CD4-positive, alpha-beta memory T cell (primary cell): ENCODE measurements around the gene BAHCC1. TPM values are rescaled to one million over a fixed set of nuclear protein-coding genes. Genes with fewer than 3 reads are reported as not detected.

ENCODE experiments used
- CTCF ChIA-PET: fragments of 350-600 bp; sonication (Branson Sonifier 250); formaldehyde crosslinking; loops from one replicate; lab custom pipeline; 2021; ENCODE audit warnings: inconsistent platforms; ENCODE audit not compliant: partially characterized antibody; lab: Charles Lee
- POLR2A ChIA-PET: fragments of 350-600 bp; sonication (Branson Sonifier 250); formaldehyde crosslinking; loops from one replicate; lab custom pipeline; 2021; ENCODE audit not compliant: partially characterized antibody; lab: Charles Lee
- DNase-seq, 5 donors: peaks; one replicate each; pipeline versions ENCODE4 v3.0.0 to v3.0.0-alpha.2; 2020 to 2022; ENCODE audit warnings: mixed read lengths in 1 of 5
- H3K27ac ChIP-seq: one replicate; pipeline ENCODE4 v1.7.0; 2013; ENCODE audit warnings: low read depth, low read length
- H3K27me3 ChIP-seq: 2 replicates; pipeline ENCODE4 v1.7.0; 2013; ENCODE audit warnings: mild to moderate bottlenecking, low read length, moderate library complexity; ENCODE audit not compliant: insufficient read depth
- H3K36me3 ChIP-seq: 2 replicates; pipeline ENCODE4 v1.7.0; 2013; ENCODE audit warnings: mild to moderate bottlenecking, low read length, moderate library complexity; ENCODE audit not compliant: insufficient read depth
- H3K4me1 ChIP-seq: 2 replicates; pipeline ENCODE4 v1.7.0; 2013; ENCODE audit warnings: mild to moderate bottlenecking, low read length, moderate library complexity; ENCODE audit not compliant: insufficient read depth
- H3K4me3 ChIP-seq, 2 donors: one replicate each; pipeline ENCODE4 v1.7.0; 2013; ENCODE audit warnings: low read length in 2 of 2, mild to moderate bottlenecking in 1 of 2
- H3K9me3 ChIP-seq, 2 donors: one replicate each; pipeline ENCODE4 v1.7.0; 2013; ENCODE audit warnings: low read length in 2 of 2, control low read depth in 1 of 2; ENCODE audit not compliant: control insufficient read depth in 1 of 2
- H3K27ac Mint-ChIP-seq, 7 donors: one replicate each; pipeline ENCODE4 v1.8.0; 2020 to 2021; ENCODE audit warnings: mixed read lengths in 7 of 7, mild to moderate bottlenecking in 6 of 7, inconsistent platforms in 3 of 7, moderate library complexity in 3 of 7
- H3K27me3 Mint-ChIP-seq, 2 donors: one replicate each; pipeline ENCODE4 v1.8.0; 2020 to 2021; ENCODE audit warnings: mixed read lengths in 2 of 2
- H3K36me3 Mint-ChIP-seq, 2 donors: one replicate each; pipeline ENCODE4 v1.8.0; 2020 to 2021; ENCODE audit warnings: mixed read lengths in 2 of 2, inconsistent platforms in 1 of 2, mild to moderate bottlenecking in 1 of 2
- H3K4me1 Mint-ChIP-seq, 4 donors: one replicate each; pipeline ENCODE4 v1.8.0; 2020 to 2021; ENCODE audit warnings: mixed read lengths in 4 of 4, mild to moderate bottlenecking in 1 of 4
- H3K4me3 Mint-ChIP-seq, 8 donors: one replicate each; pipeline ENCODE4 v1.8.0; 2020 to 2021; ENCODE audit warnings: mixed read lengths in 8 of 8, mild to moderate bottlenecking in 7 of 8, moderate library complexity in 6 of 8, inconsistent platforms in 3 of 8
- H3K9me3 Mint-ChIP-seq, 8 donors: one replicate each; pipeline ENCODE4 v1.8.0; 2020 to 2021; ENCODE audit warnings: mixed read lengths in 8 of 8, mild to moderate bottlenecking in 5 of 8, inconsistent platforms in 3 of 8, moderate library complexity in 1 of 8
- intact Hi-C: fragments of 100-400 bp; cut with micrococcal nuclease; formaldehyde crosslinking; loops from one replicate; pipeline ENCODE4 v1.15.1; 2023
- polyA plus RNA-seq, 2 donors: library from polyadenylated mRNA; unstranded; fragments of 300-500 nt; fragmentation: Illumina TruSeq; gene quantifications; one replicate each; pipeline ENCODE4 v1.2.3, GENCODE V29; 2021
- total RNA-seq, 2 experiments: library from RNA; stranded (reverse); gene quantifications; one replicate each; pipeline ENCODE4 v1.2.3, GENCODE V29; 2021

BAHCC1 gene
- total and polyA plus RNA-seq, 4 experiments from 2014 or later, result not detected

GRCh38 chr17:81405411-81405872, 10.2 kb downstream of the BAHCC1 start:
- peaks cover 32% of the 10 kb centered on the region for H3K27me3 ChIP-seq
- POLR2A ChIA-PET, result no interaction called here
- no peaks in the 10 kb centered on the region for H3K9me3 ChIP-seq
- intact Hi-C loops, result no loop called here
- no peak overlapping the region for H3K4me3 Mint-ChIP-seq
- no peak overlapping the region for H3K4me3 ChIP-seq
- no peaks in the 10 kb centered on the region for H3K9me3 Mint-ChIP-seq
- CTCF ChIA-PET, result no interaction called here
- no peak overlapping the region for H3K27ac ChIP-seq
- no peak overlapping the region for H3K27ac Mint-ChIP-seq
- peaks cover 37 to 39% of the 10 kb centered on the region in 2 donors for H3K27me3 Mint-ChIP-seq
- no peaks in the 10 kb centered on the region for H3K36me3 Mint-ChIP-seq
- H3K4me1 ChIP-seq, result peaks cover 2% of the 10 kb centered on the region
- peaks cover 0 to 8% (median 3%) of the 10 kb centered on the region in 4 donors for H3K4me1 Mint-ChIP-seq
- H3K36me3 ChIP-seq, result no peaks in the 10 kb centered on the region
- DNase-seq, result no peak

- no peaks in the 10 kb centered on the region for H3K4me1 ChIP-seq
- no peaks in the 10 kb centered on the region for H3K36me3 Mint-ChIP-seq
- H3K4me3 ChIP-seq, result no peak overlapping the region
- no peak for DNase-seq
- H3K9me3 ChIP-seq, result no peaks in the 10 kb centered on the region
- H3K27ac Mint-ChIP-seq, result no peak overlapping the region
- ChIA-PET CTCF (no interaction called here), POLR2A (no interaction called here)
- H3K36me3 ChIP-seq, result no peaks in the 10 kb centered on the region
- no peaks in the 10 kb centered on the region for H3K9me3 Mint-ChIP-seq
- intact Hi-C loops, result no loop called here
- peaks cover 0 to 7% (median 1%) of the 10 kb centered on the region in 4 donors for H3K4me1 Mint-ChIP-seq
- H3K27me3 Mint-ChIP-seq, result peaks cover 34% of the 10 kb centered on the region in 2 donors
- peaks cover 23% of the 10 kb centered on the region for H3K27me3 ChIP-seq
- H3K4me3 Mint-ChIP-seq, result no peak overlapping the region
- H3K27ac ChIP-seq, result no peak overlapping the region
Observed at GRCh38 chr17:81406117-81406953, 11.1 kb downstream of the BAHCC1 start.

GRCh38 chr17:81408049-81408448, 12.8 kb downstream of the BAHCC1 start:
- peaks cover 13% of the 10 kb centered on the region for H3K27me3 ChIP-seq
- Mint-ChIP-seq H3K36me3 (no peaks in the 10 kb centered on the region), H3K4me3 (no peak overlapping the region), H3K27me3 (peaks cover 24 to 28% of the 10 kb centered on the region in 2 donors), H3K27ac (no peak overlapping the region), H3K4me1 (peaks cover 7 to 18% (median 8%) of the 10 kb centered on the region in 4 donors), H3K9me3 (no peaks in the 10 kb centered on the region)
- intact Hi-C loops, result no loop called here
- no peak for DNase-seq
- H3K4me3 ChIP-seq, result no peak overlapping the region
- ChIA-PET POLR2A (no interaction called here), CTCF (no interaction called here)
- H3K36me3 ChIP-seq, result no peaks in the 10 kb centered on the region
- H3K27ac ChIP-seq, result no peak overlapping the region
- peaks cover 15% of the 10 kb centered on the region for H3K4me1 ChIP-seq
- no peaks in the 10 kb centered on the region for H3K9me3 ChIP-seq

GRCh38 chr17:81409190-81409935, 14.1 kb downstream of the BAHCC1 start:
- H3K27ac Mint-ChIP-seq, result no peak overlapping the region
- H3K4me1 Mint-ChIP-seq, result peaks cover 9 to 24% (median 10%) of the 10 kb centered on the region in 4 donors
- no peaks in the 10 kb centered on the region for H3K9me3 ChIP-seq
- H3K27ac ChIP-seq, result no peak overlapping the region
- no peak for DNase-seq
- intact Hi-C loops, result no loop called here
- ChIA-PET CTCF (no interaction called here), POLR2A (interaction anchor here (0.6 kb wide), 1 partner anchor 347 kb away, joined by 3 read pairs; no protein-coding TSS in a partner anchor)
- H3K27me3 ChIP-seq, result peaks cover 13% of the 10 kb centered on the region
- H3K9me3 Mint-ChIP-seq, result no peaks in the 10 kb centered on the region
- no peak overlapping the region for H3K4me3 Mint-ChIP-seq
- H3K36me3 Mint-ChIP-seq, result no peaks in the 10 kb centered on the region
- no peak overlapping the region for H3K4me3 ChIP-seq
- H3K36me3 ChIP-seq, result no peaks in the 10 kb centered on the region
- peaks cover 21% of the 10 kb centered on the region for H3K4me1 ChIP-seq
- H3K27me3 Mint-ChIP-seq, result peaks cover 18% of the 10 kb centered on the region in 2 donors

- Mint-ChIP-seq H3K27ac (no peak overlapping the region), H3K36me3 (no peaks in the 10 kb centered on the region), H3K4me1 (peaks cover 9 to 24% (median 12%) of the 10 kb centered on the region in 4 donors), H3K27me3 (peaks cover 10 to 13% of the 10 kb centered on the region in 2 donors), H3K4me3 (no peak overlapping the region), H3K9me3 (no peaks in the 10 kb centered on the region)
- ChIA-PET POLR2A (no interaction called here), CTCF (no interaction called here)
- peaks cover 21% of the 10 kb centered on the region for H3K4me1 ChIP-seq
- H3K27me3 ChIP-seq, result peaks cover 10% of the 10 kb centered on the region
- H3K27ac ChIP-seq, result no peak overlapping the region
- intact Hi-C loops, result no loop called here
- DNase-seq, result no peak
- no peaks in the 10 kb centered on the region for H3K9me3 ChIP-seq
- H3K4me3 ChIP-seq, result no peak overlapping the region
- H3K36me3 ChIP-seq, result no peaks in the 10 kb centered on the region
Observed at GRCh38 chr17:81410852-81411251, 15.6 kb downstream of the BAHCC1 start.

- Histone ChIP-seq H3K27ac (no peak overlapping the region), H3K9me3 (no peaks in the 10 kb centered on the region), H3K27me3 (peaks cover 10% of the 10 kb centered on the region), H3K4me3 (no peak overlapping the region), H3K36me3 (no peaks in the 10 kb centered on the region), H3K4me1 (peaks cover 21% of the 10 kb centered on the region)
- Mint-ChIP-seq H3K36me3 (no peaks in the 10 kb centered on the region), H3K9me3 (no peaks in the 10 kb centered on the region), H3K4me1 (peaks cover 9 to 24% (median 16%) of the 10 kb centered on the region in 4 donors), H3K27me3 (peaks cover 11% of the 10 kb centered on the region in 2 donors), H3K4me3 (peak overlapping the region in 1 of 8 donors; percentile 13), H3K27ac (no peak overlapping the region)
- ChIA-PET CTCF (interaction anchor here (0.7 kb wide), 1 partner anchor 97 kb away, joined by 4 read pairs; no protein-coding TSS in a partner anchor), POLR2A (no interaction called here)
- no peak for DNase-seq
- intact Hi-C loops, result no loop called here
Observed at GRCh38 chr17:81411305-81411704, 16.0 kb downstream of the BAHCC1 start.
